HG02759 (cell line): ENCODE measurements around the gene HOXC12.

ENCODE experiments used
- ATAC-seq: cut with Tn5 transposase; IDR thresholded peaks from one replicate; pipeline ENCODE4 v1.9.1; 2021; ENCODE audit warnings: mild to moderate bottlenecking, moderate library complexity; ENCODE audit not compliant: unreplicated experiment

The HOXC12 gene

DNA sequence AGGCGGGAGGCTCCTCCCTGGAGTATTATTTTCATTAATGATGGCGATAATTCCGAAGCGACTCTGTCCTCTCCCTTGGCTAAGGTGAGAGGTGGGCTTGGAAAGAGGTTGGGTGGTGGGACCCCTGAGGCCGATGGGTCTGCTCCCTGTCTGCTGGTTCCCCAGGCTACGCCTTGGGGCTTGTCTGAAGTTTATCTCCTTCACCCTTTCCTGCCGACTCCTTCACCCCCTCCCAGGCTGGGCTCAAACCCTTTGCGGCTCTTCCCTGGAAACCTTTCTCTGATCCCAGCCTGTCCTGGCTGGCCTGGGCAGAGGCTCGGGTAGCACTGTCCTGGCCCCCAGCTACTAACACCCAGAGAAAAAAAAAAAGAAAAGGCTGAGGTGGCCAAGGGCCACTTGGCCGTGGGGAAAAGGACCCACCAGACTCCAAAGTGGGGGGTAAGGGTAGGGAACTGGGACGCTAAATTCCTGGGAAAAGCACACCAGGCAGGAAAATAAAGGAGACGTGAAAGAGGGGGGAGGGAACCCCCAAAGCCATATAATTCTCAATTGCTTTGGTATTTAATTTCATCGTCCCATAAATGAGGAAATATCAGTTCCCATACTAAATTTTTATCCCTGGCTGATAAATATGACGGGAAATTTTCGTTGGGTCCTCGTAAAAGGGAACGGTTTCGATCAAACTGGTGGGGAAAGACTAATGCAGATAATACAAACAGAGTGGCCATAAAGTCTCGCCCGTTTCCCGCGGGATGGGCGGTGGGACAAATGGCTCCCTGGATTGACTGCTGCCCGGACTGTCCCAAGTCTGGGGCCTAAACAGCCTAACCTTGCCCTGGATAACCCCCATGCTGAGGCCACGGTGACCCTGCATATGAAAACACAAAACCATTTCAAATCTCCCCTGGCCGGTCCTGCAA is 28.2 kb downstream of the HOXC12 start:
- ATAC-seq: no peak

DNA sequence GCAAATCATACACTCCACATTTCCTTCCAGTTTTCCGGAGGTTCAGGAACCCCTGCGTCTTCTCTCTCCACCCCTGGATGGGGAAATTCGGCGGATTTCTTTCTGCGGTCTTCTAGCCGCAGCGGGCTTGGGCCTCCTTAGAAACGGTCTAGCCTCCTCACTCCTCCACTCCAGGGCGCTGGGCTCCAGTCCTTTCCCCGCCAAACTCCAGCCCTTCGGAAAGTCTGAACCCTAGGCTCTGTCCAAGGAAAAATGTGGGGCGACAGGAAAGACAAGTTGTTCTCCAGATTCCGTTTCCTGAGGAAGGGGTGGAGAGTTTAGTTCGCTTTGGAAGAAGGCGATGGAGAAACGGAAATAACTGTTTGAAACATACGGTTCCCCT is 28.9 kb downstream of the HOXC12 start:
- ATAC-seq: no peak

DNA sequence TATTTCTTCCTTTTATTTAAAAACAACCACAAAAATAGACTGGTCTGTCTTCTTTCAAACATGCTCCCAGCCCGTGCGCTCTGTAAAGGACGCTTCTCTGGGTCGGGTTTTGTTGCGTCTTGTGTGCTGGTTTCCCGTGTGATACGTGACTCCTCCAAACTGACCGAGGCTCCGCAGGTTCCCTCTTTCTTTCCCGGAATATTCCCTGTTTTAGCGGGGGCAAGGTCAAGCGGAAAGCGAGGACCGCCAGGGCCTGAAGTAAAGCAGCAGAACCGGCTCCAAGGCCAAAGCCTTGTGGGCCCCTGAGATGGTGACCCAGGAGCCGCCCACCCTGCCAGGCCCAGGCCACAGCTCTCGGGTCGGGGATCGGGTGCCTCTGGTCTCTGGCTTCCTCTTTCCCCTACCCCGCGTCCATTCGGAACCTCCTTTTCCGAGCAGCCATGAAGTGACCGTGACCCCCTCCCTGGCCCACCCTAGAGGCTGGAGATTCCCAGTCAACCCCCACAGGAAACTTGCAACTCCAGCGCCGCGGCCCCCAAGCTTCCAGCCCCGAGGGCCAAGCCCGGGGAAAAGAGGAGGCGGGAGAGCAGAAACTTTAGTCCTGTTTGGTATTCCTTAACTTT is 29.4 kb downstream of the HOXC12 start:
- no peak for ATAC-seq

DNA sequence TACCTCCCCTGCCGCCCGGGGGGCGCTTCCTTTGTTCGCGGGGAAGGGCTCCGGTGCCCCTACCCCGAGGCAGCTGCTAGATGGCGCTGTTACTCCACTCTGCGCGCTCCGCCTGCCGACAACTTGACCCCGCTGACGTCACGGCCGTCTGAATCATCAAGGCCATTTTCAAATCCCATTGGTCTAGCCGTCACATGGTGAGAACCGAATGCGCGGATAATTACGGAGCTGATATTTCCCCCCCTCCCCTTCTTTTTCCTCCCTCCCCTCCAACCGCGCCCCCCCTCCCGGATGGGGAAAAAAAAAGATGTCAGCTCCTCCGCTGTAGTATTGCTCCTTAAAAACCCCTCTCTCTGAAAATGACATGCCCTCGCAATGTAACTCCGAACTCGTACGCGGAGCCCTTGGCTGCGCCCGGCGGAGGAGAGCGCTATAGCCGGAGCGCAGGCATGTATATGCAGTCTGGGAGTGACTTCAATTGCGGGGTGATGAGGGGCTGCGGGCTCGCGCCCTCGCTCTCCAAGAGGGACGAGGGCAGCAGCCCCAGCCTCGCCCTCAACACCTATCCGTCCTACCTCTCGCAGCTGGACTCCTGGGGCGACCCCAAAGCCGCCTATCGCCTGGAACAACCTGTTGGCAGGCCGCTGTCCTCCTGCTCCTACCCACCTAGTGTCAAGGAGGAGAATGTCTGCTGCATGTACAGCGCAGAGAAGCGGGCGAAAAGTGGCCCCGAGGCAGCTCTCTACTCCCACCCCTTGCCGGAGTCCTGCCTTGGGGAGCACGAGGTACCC is 30.4 kb downstream of the HOXC12 start, which contains the start of gene HOXC10:
HOXC10 (plus strand) TSS at position 246 of the 791 bp plus-strand sequence; CDS start at position 360, 114 bp downstream.
- no peak for ATAC-seq

DNA sequence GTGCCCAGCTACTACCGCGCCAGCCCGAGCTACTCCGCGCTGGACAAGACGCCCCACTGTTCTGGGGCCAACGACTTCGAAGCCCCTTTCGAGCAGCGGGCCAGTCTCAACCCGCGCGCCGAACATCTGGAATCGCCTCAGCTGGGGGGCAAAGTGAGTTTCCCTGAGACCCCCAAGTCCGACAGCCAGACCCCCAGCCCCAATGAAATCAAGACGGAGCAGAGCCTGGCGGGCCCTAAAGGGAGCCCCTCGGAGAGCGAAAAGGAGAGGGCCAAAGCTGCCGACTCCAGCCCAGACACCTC is 30.9 kb downstream of the HOXC12 start:
- no peak for ATAC-seq

DNA sequence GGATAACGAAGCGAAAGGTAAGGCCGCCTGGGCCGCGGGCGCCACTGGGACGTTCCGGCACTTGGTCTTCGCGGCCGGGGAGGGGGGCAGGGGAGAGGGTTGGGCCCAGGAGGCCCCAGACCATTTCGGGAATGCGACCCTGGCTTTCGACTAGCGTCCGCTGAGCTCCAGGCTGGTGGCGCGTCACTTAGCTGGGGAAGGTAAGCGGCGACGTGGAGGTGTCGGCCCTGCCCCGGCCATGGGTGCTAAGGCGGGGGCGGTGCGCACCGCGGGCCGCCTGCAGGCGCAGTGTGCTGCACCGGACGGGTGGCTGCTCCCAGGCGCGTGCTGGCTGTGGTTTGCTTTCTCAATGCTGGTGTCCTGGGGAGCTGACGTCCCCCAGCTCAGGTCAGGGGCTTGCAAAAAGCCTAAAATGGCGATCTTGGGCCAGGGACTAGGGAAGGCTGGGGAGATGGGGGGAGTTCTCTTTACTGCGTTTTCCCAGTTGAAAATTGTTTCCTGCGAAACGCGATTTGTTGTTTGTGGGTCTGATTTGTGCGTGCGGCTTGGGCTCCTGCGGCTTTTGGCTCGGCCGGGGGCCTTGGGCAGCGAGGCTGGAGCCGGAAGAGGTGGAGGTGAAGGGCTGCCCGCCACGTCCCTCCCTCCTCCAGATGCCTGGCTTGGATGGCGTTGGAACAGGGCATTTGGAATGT is 31.4 kb downstream of the HOXC12 start:
- no peak for ATAC-seq

DNA sequence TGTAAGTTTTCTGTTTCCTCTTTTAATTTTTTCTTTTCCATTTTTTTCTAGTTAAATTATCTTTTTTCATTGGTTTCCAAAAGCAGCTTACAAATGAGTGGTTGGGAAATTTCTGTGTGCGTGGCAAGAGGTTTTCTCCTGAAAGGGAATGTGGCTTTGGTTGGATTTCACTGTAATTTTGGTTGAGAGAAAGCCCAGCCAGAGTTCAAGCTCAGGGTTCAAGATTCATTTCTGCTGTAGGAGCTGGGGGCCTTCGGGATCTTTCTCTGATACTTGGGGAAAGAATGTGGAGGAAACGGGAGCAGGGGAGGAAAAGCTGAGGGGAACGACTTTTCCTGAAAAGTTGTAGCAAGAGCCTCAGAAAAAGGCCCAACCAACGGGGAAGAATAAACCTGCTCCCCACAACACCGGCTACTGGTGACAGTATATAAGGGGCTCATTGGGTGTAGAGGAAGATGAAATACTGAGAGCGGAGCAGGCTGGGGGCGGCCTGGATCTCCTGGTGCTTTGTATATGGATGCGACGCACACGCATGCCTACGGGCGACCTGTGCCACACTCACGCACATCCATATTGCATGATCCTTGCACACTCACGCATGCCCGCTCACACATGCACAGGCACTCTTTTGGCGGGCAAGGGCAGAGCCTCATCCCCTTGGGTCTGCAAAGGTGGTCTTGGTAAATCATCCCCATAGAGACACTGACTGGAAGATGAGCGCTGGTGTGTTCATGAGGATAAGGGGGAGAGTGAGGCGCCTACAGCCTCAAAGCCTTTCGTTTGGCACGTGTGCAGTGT is 32.2 kb downstream of the HOXC12 start:
- no peak for ATAC-seq

DNA sequence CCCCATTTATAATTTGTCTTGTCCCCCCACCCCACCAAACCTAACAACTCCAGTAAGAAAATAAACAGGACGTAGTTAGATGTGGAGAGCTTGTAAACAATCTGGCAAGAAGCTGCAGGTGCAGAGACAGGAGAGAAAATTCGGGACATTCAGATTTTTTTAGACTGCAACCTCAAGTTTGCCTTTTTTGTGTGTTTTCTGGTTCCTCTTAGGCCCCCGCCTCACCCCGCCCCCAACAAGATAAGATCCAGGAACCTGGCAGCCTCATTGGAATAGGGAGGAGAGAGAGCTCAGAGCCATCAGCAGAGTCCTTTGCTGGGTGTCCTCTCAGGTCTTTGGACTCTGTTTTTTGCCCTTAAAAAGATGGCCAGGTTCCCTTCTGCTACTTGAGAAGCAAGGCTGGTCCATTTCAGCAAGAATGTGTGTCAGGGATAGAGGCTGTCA is 33.1 kb downstream of the HOXC12 start:
- ATAC-seq: no peak

DNA sequence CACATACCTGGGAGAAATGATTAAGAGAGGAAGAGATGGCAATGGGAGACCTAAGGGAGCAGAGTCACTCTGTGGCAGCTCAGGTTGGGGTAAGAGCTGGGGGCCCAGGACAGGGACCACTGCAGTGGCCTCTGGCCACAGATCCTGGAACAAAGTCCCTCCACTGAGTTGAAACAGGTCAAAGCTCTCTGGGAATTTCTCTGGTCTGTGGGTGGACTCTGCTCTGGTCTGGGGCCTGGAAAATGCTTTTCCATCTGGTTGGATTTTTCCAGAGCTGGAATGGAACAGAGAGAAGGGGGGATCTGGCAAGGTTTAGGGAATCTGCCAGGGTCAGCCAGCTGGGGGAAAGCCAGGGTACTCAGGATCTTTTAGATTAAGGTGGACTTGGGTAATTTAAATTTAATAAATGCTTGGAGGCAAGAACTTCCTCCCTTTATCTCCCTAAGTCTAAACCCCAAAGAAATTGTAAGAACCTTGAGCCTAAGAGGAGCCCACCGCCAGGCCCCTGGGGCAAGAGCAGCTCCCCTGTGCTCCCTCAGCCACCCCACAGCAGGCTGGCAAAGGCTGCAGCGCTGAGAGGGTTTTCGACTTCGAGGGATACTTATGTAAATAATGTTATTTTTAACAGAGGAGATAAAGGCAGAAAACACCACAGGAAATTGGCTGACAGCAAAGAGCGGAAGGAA is 34.0 kb downstream of the HOXC12 start:
- no peak for ATAC-seq

DNA sequence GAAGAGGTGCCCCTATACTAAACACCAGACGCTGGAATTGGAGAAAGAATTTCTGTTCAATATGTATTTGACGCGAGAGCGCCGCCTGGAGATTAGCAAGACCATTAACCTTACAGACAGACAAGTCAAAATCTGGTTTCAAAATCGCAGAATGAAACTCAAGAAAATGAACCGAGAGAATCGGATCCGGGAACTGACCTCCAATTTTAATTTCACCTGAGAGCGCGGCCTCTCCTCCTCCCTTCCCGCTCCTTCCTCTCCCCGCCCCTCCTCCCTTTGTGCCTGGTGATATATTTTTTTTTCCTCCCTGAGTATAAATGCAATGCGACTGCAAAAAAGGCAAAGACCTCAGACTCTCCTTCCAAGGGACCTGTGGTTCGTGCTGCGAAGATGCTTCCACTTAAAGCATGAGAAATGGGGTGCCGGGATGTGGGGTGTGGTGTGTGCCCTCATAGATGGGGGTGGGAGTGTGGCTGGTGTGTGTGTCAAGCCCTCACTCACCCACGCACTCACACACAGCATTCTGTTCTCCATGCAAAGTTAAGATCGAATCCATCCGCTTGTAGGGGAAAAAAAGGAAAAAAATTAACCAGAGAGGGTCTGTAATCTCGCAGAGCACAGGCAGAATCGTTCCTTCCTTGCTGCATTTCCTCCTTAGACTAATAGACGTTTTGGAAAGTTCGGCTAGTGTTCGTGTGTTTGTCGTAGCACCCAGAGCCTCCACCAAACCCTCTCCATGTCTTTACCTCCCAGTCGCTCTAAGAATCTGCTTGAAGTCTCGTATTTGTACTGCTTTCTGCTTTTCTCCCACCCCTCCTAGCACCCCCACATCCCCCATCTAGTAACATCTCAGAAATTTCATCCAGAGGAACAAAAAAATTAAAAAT is 34.8 kb downstream of the HOXC12 start:
- no peak for ATAC-seq

DNA sequence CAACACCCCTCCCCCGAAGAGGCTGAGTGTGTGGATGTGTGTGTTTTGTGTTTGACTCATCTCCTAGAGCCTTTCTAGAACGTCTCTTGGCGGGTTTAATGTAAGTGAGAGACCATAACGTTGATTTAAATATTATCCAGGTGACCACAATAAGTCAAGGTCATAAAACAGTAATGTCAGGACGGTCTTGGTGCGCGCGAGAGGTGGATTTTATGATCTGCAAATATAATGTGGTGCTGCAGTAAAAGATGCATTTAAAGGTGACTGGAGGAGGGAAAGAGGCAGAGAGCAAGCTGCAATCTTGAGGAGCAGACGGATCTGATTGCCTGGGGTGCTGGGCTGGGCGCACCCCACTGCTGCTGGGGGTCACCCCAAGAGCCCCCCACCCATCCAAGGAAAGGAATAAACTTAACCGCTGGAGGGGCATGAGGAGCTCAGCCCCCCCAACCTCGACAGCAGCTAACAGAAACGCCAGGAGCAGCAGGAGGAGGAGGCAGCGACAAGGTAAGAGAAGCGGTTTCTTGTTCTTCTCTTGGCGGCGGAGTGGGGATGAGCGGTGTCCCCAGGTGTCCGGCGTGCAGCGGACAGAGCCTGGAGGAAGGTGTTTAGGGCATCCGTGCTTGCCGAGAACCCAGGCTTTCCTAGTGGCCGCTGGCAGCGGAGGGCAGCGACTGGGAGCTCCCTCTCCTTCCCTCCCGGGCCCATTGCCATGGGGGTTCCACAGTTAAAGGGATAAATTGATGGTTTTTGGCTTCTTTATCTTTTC is 35.8 kb downstream of the HOXC12 start:
- ATAC-seq: no peak

DNA sequence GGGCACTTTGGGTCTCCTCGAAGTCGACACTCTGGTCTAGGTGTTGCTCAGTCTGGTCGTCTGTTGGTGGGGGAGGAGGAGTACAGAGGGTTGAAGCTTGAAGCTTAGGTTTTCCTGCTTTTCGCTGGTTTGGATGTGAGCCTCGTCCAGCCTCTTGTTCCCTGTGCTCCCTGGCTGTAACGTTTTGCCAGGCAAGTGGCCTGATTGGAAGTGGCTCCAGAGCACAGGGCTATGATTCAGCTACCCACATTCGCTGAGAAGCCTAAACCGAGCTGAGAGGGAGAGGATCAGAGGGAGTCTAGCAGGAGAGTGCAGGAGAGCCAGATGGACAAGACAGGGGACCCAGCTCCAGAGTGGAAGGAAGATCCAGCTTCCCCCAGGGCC is 36.4 kb downstream of the HOXC12 start:
- no peak for ATAC-seq

DNA sequence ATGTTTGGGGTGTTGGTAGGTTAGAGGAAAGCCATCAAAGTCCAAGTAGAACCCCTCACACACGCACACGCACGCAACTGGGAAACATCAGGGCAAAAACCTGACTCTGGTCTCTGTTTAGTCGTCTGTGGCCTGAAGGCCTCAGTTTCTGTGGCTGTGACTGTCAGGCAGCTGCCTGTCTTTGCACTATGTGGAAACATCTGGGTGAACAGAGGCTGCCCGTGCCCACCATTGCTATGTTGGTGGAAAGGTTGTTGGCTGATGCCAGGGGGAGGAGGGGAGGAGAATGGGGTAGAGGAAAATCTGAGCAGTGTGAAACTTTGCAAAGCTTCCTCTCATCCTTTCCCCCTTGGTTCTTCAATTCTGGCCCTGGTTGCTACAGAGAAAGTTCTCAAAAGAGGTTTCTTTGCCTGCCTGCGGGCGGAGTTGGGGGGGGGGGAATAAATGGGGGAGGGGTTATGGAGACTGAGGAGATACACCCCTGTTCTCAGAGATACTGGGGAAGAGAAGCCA is 37.7 kb downstream of the HOXC12 start:
- ATAC-seq: no peak

DNA sequence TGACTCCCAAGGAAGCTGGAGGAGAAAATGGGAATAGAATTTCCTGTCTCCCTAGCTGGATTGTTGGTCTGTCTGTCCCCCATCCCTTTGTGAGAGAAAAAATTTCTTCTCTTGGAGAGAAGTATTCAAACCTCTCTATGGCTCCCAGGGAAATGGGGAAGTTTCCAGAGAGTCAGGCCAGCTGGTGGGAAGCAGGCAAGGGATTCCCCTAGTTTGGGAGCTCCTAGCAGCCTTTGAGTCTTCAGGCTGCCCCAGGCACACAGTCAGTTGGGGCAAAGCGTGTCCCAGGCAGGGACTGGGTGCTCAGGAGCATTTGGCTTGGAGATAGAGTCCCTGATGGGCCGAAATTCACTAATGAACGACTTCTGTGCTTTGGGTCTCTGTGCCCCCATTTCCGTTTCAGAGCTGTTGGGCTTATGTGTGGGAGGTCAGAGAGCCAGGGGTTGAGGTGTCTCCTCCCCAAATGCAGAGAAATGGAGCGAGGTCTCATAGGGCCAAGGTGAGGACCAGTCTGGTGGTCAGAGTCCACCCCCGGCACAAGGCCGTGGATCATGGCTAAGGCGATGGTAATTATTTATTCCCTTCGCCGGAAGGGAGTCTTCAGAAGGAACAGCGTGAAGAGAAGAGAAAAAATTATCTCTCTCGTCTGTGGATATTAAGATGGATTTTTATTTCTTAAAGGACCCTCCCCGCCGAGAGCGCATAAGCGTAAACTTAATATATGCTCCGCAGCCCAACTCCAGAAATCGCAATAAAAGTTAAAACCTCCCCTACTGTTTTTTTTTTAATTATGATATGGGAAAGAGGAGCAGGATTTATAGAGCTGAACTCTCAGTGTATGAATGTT is 38.7 kb downstream of the HOXC12 start:
- ATAC-seq: no peak

DNA sequence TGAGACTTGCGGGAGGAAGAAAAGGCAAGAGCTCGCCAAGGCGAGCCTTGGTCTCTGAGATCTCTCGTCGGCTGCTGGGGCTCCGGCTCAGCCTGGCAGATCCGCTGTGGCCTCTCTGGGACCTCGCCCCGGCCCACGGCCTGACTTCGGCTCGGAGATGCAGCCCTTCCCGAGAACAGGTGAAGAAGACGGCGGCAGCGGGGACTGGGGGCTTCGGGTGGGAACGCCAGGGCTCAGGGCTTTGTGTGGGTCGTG is 39.2 kb downstream of the HOXC12 start:
- ATAC-seq: no peak

DNA sequence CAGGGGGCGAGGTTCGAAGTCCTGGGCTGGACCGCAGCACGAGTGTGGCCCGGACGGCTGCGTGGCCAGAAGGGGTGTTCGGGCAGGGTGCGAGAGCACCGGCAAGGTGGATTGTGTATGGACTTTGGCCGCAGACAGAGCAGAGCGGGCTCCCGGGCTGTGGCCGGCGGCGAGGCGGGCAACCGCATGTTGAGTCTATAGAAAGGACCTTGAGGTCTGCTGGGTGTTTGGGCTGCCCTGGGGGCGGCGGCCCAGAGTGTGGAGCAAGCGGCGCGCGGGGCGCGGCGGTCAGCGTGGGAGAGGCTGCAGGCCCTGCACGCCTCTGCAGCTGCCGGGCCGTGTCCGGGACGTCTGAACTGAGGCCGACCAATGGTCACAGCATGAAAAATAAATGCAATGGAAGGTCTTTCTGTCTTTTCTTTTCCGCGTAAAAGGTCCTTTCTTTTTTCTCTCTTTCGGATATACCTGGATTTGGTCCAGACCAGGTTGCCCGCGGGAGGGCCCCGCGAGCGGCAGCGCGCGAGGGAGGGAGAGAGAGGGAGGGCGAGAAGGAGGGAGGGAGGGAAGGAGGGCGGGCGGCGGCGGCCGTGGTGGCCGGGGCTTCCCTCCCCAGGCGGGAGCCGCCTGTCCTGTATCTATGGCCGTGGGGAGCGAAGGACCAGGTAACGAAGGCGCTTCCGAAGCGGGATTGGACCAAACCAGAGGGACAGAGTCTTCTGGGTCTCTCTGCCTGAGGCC is 39.7 kb downstream of the HOXC12 start:
- no peak for ATAC-seq

DNA sequence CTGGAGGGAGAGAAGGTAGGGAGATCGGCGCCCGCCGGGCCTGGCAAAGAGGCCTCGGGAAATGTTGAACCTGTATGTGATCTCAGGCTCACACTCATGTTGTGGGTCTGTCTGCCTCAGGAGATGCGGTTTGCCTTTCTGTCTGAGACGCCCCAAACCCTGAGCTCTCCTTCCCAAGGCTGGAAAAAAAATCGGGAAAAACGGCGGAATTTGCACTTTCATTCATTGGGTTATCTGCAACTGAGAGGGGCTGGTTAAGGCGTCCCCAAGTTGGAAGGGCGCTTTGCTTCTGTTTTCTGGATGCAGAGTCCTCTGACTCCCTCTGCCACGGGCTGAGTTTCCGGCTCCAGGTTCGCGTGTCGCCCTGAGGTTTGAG is 40.3 kb downstream of the HOXC12 start:
- ATAC-seq: no peak
